H9 (cell line): ENCODE measurements around the gene FAM3D. TPM values are rescaled to one million over a fixed set of nuclear protein-coding genes. Genes with fewer than 3 reads are reported as not detected.

Source experiments
- DNase-seq: peaks from one replicate; pipeline ENCODE4 v3.0.0-alpha.2; 2017
- H2AFZ ChIP-seq: one replicate; pipeline ENCODE4 v1.6.1; 2013; ENCODE audit warnings: mild to moderate bottlenecking, low read length, control low read depth, moderate library complexity
- H2AK5ac ChIP-seq: 2 replicates; pipeline ENCODE4 v1.6.1; 2013; ENCODE audit warnings: low read length, control low read depth, mixed read lengths; ENCODE audit not compliant: insufficient read length
- H2BK120ac ChIP-seq: one replicate; pipeline ENCODE4 v1.6.1; 2013; ENCODE audit warnings: low read depth, mild to moderate bottlenecking, low read length, control low read depth, inconsistent platforms; ENCODE audit not compliant: poor library complexity, severe bottlenecking
- H2BK12ac ChIP-seq: 2 replicates; pipeline ENCODE4 v1.6.1; 2013; ENCODE audit warnings: low read length, control low read depth, mixed read lengths, low read depth; ENCODE audit not compliant: insufficient read length
- H2BK15ac ChIP-seq: 2 replicates; pipeline ENCODE4 v1.6.1; 2013; ENCODE audit warnings: low read depth, low read length, control low read depth
- H2BK20ac ChIP-seq: one replicate; pipeline ENCODE4 v1.6.1; 2013; ENCODE audit warnings: low read depth, mild to moderate bottlenecking, low read length, control low read depth, inconsistent platforms; ENCODE audit not compliant: poor library complexity, severe bottlenecking
- H2BK5ac ChIP-seq: 2 replicates; pipeline ENCODE4 v1.6.1; 2013; ENCODE audit warnings: low read length, control low read depth, mixed read lengths; ENCODE audit not compliant: insufficient read length
- H3K14ac ChIP-seq: 2 replicates; pipeline ENCODE4 v1.6.1; 2013; ENCODE audit warnings: low read length, control low read depth; ENCODE audit not compliant: insufficient read depth
- H3K18ac ChIP-seq: 2 replicates; pipeline ENCODE4 v1.6.1; 2013; ENCODE audit warnings: low read depth, mild to moderate bottlenecking, mixed read lengths, low read length, control low read depth; ENCODE audit not compliant: insufficient read length
- H3K23ac ChIP-seq: 2 replicates; pipeline ENCODE4 v1.6.1; 2013; ENCODE audit warnings: low read length, control low read depth, mixed read lengths, low read depth; ENCODE audit not compliant: insufficient read length
- H3K23me2 ChIP-seq: 2 replicates; pipeline ENCODE4 v1.6.1; 2013; ENCODE audit warnings: low read depth, mild to moderate bottlenecking, mixed read lengths, low read length, control low read depth; ENCODE audit not compliant: insufficient read length, poor library complexity, severe bottlenecking
- H3K27ac ChIP-seq: 2 replicates; pipeline ENCODE4 v1.5.1; 2013; ENCODE audit warnings: low read length, control low read depth, mixed read lengths, low read depth; ENCODE audit not compliant: insufficient read length
- H3K27me3 ChIP-seq: 2 replicates; pipeline ENCODE4 v1.6.1; 2013; ENCODE audit warnings: low read length, control low read depth, inconsistent platforms; ENCODE audit not compliant: insufficient read depth
- H3K4ac ChIP-seq: 2 replicates; pipeline ENCODE4 v1.6.1; 2013; ENCODE audit warnings: low read depth, mild to moderate bottlenecking, control low read depth, inconsistent platforms, low read length, moderate library complexity
- H3K4me1 ChIP-seq: 2 replicates; pipeline ENCODE4 v1.6.1; 2013; ENCODE audit warnings: low read length, control low read depth, inconsistent platforms; ENCODE audit not compliant: insufficient read depth
- H3K4me2 ChIP-seq: 2 replicates; pipeline ENCODE4 v1.6.1; 2013; ENCODE audit warnings: low read length, control low read depth, mixed read lengths; ENCODE audit not compliant: insufficient read length, insufficient read depth
- H3K56ac ChIP-seq: 2 replicates; pipeline ENCODE4 v1.6.1; 2013; ENCODE audit warnings: low read depth, mild to moderate bottlenecking, mixed read lengths, low read length, control low read depth; ENCODE audit not compliant: insufficient read length
- H3K79me1 ChIP-seq: 2 replicates; pipeline ENCODE4 v1.6.1; 2013; ENCODE audit warnings: low read depth, mild to moderate bottlenecking, moderate library complexity, low read length, control low read depth, inconsistent platforms; ENCODE audit not compliant: insufficient read depth, poor library complexity, severe bottlenecking
- H3K79me2 ChIP-seq: 2 replicates; pipeline ENCODE4 v1.6.1; 2013; ENCODE audit warnings: low read length, control low read depth, inconsistent platforms; ENCODE audit not compliant: insufficient read depth
- H3K9ac ChIP-seq: 2 replicates; pipeline ENCODE4 v1.6.1; 2013; ENCODE audit warnings: low read length, control low read depth, mixed read lengths; ENCODE audit not compliant: insufficient read length; ENCODE audit errors: extremely low read depth
- H3K9me3 ChIP-seq: one replicate; pipeline ENCODE4 v1.6.1; 2013; ENCODE audit warnings: low read depth, low read length, inconsistent platforms; ENCODE audit not compliant: control insufficient read depth
- H3T11ph ChIP-seq: one replicate; pipeline ENCODE4 v1.6.1; 2013; ENCODE audit warnings: mild to moderate bottlenecking, low read length, control low read depth, inconsistent platforms
- H4K20me1 ChIP-seq: one replicate; pipeline ENCODE4 v1.6.1; 2013; ENCODE audit not compliant: control insufficient read depth, insufficient read length, insufficient read depth
- H4K5ac ChIP-seq: 2 replicates; pipeline ENCODE4 v1.6.1; 2013; ENCODE audit warnings: low read depth, mild to moderate bottlenecking, mixed read lengths, low read length, control low read depth; ENCODE audit not compliant: insufficient read length
- H4K8ac ChIP-seq: replicated peaks from 2 replicates; pipeline ENCODE4 v1.6.1; 2013; ENCODE audit warnings: low read length, control low read depth, mixed read lengths, low read depth; ENCODE audit not compliant: insufficient read length
- H4K91ac ChIP-seq: 2 replicates; pipeline ENCODE4 v1.6.1; 2013; ENCODE audit warnings: low read depth, mild to moderate bottlenecking, moderate library complexity, mixed read lengths, low read length, control low read depth; ENCODE audit not compliant: insufficient read length
- H3K27ac Mint-ChIP-seq, 3 experiments: 2 replicates in 2 of 3; 3 replicates in 1 of 3; pipeline ENCODE4 v1.8.0; 2020 to 2021; ENCODE audit warnings: mixed read lengths in 3 of 3, mild to moderate bottlenecking in 1 of 3, moderate library complexity in 1 of 3
- H3K27me3 Mint-ChIP-seq: 2 replicates; pipeline ENCODE4 v1.8.0; 2021; ENCODE audit warnings: low read depth, mild to moderate bottlenecking, moderate library complexity, mixed read lengths
- H3K36me3 Mint-ChIP-seq, 3 experiments: 2 replicates in 2 of 3; 3 replicates in 1 of 3; pipeline ENCODE4 v1.8.0; 2020 to 2021; ENCODE audit warnings: low read depth in 3 of 3, mixed read lengths in 3 of 3; ENCODE audit not compliant: insufficient read depth in 1 of 3
- H3K4me1 Mint-ChIP-seq, 2 experiments: 2 replicates each; pipeline ENCODE4 v1.8.0; 2020; ENCODE audit warnings: mixed read lengths in 2 of 2
- H3K4me3 Mint-ChIP-seq, 2 experiments: 2 replicates in 1 of 2; 3 replicates in 1 of 2; pipeline ENCODE4 v1.8.0; 2020 to 2021; ENCODE audit warnings: mild to moderate bottlenecking in 2 of 2, mixed read lengths in 2 of 2, moderate library complexity in 1 of 2
- H3K9me3 Mint-ChIP-seq, 2 experiments: 2 replicates in 1 of 2; 3 replicates in 1 of 2; pipeline ENCODE4 v1.8.0; 2020; ENCODE audit warnings: mild to moderate bottlenecking in 2 of 2, mixed read lengths in 2 of 2, moderate library complexity in 1 of 2
- WGBS: extraction: QIAGEN DNeasy Blood & Tissue Kit; methylation state at CpG from one replicate; pipeline ENCODE4 v1.1.7; 2013; ENCODE audit warnings: missing lambda C conversion rate, low lambda C conversion rate, mixed read lengths; ENCODE audit not compliant: insufficient read length; ENCODE audit errors: extremely low coverage; 5-methylcytosine and 5-hydroxymethylcytosine counted together
- total RNA-seq: library from RNA; stranded (reverse); gene quantifications from 2 replicates; pipeline ENCODE4 v1.2.1, GENCODE V29; 2021
- TF ChIP-seq, protein P1 (sequence below): fragments of 200-600 bp; sonication (generic); conservative IDR thresholded peaks from 3 replicates; pipeline ENCODE4 v1.8.0; 2021; ENCODE audit warnings: antibody characterized with exemption, mild to moderate bottlenecking

FAM3D gene
- total RNA-seq, 1 experiment from 2014 or later, result not detected

DNA sequence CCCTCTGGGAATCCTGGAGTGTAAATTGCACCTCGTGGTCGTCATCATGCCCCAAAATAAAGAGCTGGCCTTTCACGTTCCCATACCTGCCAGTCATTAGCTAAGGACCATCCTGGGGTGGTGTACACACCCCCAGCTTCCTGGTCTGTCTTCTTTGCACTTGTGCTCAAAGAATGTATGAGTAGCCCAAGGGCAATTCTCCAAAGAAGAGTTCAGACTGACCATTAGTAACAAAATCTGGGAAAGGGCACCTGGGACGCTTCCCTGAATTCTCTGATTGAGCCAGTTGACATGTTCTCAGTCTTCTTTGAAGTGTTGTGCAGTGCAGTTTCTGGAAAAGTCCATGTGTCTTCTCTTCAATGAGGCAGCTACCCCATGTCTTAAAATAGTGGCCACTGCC is 34.8 kb downstream of the FAM3D start:
- Histone ChIP-seq H3K4ac (no peak overlapping the region), H4K20me1 (no peaks in the 10 kb centered on the region), H2BK120ac (no peak overlapping the region), H2BK12ac (no peak overlapping the region), H3T11ph (no peak overlapping the region), H2AK5ac (no peak overlapping the region), H3K18ac (no peak overlapping the region), H2BK5ac (no peak overlapping the region), H4K8ac (no peak overlapping the region), H4K91ac (no peak overlapping the region), H2BK20ac (no peak overlapping the region), H2AFZ (no peak overlapping the region), H3K23ac (no peak overlapping the region), H3K4me1 (no peaks in the 10 kb centered on the region), H4K5ac (no peak overlapping the region), H2BK15ac (no peak overlapping the region), H3K56ac (no peak overlapping the region), H3K27me3 (no peaks in the 10 kb centered on the region; the same call in 1 of the 2 replicates), H3K9ac (no peak overlapping the region), H3K23me2 (no peaks in the 10 kb centered on the region), H3K14ac (no peak overlapping the region), H3K9me3 (no peaks in the 10 kb centered on the region), H3K27ac (no peak overlapping the region), H3K79me2 (no peaks in the 10 kb centered on the region), H3K79me1 (no peaks in the 10 kb centered on the region), H3K4me2 (no peak overlapping the region)
- Mint-ChIP-seq H3K4me3 (no peak overlapping the region), H3K4me1 (peaks cover 0 to 6% of the 10 kb centered on the region in 2 experiments; a peak in 1 of 4 replicates), H3K36me3 (no peaks in the 10 kb centered on the region), H3K27me3 (peaks cover 69% of the 10 kb centered on the region), H3K27ac (peak overlapping the region in 1 of 3 experiments; percentile 84; a peak in 2 of 7 replicates), H3K9me3 (no peaks in the 10 kb centered on the region; a peak in 2 of 5 replicates)
- no peak for DNase-seq
- WGBS, result no CpG with 5 or more reads among the region's 4 CpGs
- TF ChIP-seq, protein P1, sequence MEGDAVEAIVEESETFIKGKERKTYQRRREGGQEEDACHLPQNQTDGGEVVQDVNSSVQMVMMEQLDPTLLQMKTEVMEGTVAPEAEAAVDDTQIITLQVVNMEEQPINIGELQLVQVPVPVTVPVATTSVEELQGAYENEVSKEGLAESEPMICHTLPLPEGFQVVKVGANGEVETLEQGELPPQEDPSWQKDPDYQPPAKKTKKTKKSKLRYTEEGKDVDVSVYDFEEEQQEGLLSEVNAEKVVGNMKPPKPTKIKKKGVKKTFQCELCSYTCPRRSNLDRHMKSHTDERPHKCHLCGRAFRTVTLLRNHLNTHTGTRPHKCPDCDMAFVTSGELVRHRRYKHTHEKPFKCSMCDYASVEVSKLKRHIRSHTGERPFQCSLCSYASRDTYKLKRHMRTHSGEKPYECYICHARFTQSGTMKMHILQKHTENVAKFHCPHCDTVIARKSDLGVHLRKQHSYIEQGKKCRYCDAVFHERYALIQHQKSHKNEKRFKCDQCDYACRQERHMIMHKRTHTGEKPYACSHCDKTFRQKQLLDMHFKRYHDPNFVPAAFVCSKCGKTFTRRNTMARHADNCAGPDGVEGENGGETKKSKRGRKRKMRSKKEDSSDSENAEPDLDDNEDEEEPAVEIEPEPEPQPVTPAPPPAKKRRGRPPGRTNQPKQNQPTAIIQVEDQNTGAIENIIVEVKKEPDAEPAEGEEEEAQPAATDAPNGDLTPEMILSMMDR, result no peak
